Measurements from ENCODE around the gene STOX2. TPM values are rescaled to one million over a fixed set of nuclear protein-coding genes. Genes with fewer than 3 reads are reported as not detected.

STOX2 gene
- total and polyA plus RNA-seq, 12 donors = 1.1 to 12.9 (median 5.2) TPM

- 89 to 92% (median 91%) methylated on average over 26 of the region's 26 CpGs for WGBS, 4 donors
- intact Hi-C loops (cut with DNase I) = no loop called here
- TF ChIP-seq CTCF (IDR thresholded peaks at IDR 0.05) (no peak), POLR2A (IDR thresholded peaks at IDR 0.05) (no peak)
Observed at GRCh38 chr4:184000457-184001396, 95.6 kb downstream of the STOX2 start.

GRCh38 chr4:184003433-184003832 is 98.3 kb downstream of the STOX2 start:
- intact Hi-C loops (cut with DNase I) = no loop called here
- Histone ChIP-seq H3K27me3 (no peaks in the 10 kb centered on the region), H3K4me1 (replicated peaks in 1 of 2) (no peaks in the 10 kb centered on the region), H3K27ac (no peak overlapping the region), H3K4me3 (no peak overlapping the region), H3K36me3 (replicated peaks in 1 of 2) (no peaks in the 10 kb centered on the region), H3K9me3 (replicated peaks in 1 of 3) (no peaks in the 10 kb centered on the region)
- peak in 1 of 7 donors; percentile 9 for DNase-seq
- WGBS, 4 donors = 77 to 88% (median 81%) methylated on average over 4 of the region's 4 CpGs
- TF ChIP-seq CTCF (IDR thresholded peaks at IDR 0.05) (no peak), POLR2A (IDR thresholded peaks at IDR 0.05) (no peak)

More at GRCh38 chr4:184000457-184001396, 95.6 kb downstream of the STOX2 start:
- no peaks in the 10 kb centered on the region for H3K36me3 ChIP-seq (replicated peaks in 1 of 2)
- H3K4me3 ChIP-seq = no peak overlapping the region
- no peaks in the 10 kb centered on the region for H3K4me1 ChIP-seq (replicated peaks in 1 of 2)
- no peaks in the 10 kb centered on the region for H3K27me3 ChIP-seq
- no peaks in the 10 kb centered on the region for H3K9me3 ChIP-seq (replicated peaks in 1 of 3)
- H3K27ac ChIP-seq = no peak overlapping the region
- DNase-seq = no peak

GRCh38 chr4:184007891-184008290 is 102.8 kb downstream of the STOX2 start:
- intact Hi-C loops (cut with DNase I) = no loop called here
- no peaks in the 10 kb centered on the region for H3K9me3 ChIP-seq (replicated peaks in 1 of 3)
- H3K27me3 ChIP-seq = no peaks in the 10 kb centered on the region
- H3K27ac ChIP-seq = no peak overlapping the region
- WGBS, 4 donors = 52 to 61% (median 56%) methylated on average over 3 of the region's 3 CpGs
- no peak for DNase-seq
- H3K4me1 ChIP-seq (replicated peaks in 1 of 2) = no peaks in the 10 kb centered on the region
- TF ChIP-seq CTCF (IDR thresholded peaks at IDR 0.05) = no peak
- TF ChIP-seq POLR2A (IDR thresholded peaks at IDR 0.05) = no peak
- H3K4me3 ChIP-seq = no peak overlapping the region
- H3K36me3 ChIP-seq (replicated peaks in 1 of 2) = peaks cover 0 to 6% of the 10 kb centered on the region in 2 donors

GRCh38 chr4:184010696-184011095 is 105.6 kb downstream of the STOX2 start:
- H3K4me3 ChIP-seq = no peak overlapping the region
- H3K36me3 ChIP-seq (replicated peaks in 1 of 2) = peaks cover 0 to 6% of the 10 kb centered on the region in 2 donors
- H3K27ac ChIP-seq = no peak overlapping the region
- TF ChIP-seq CTCF (IDR thresholded peaks at IDR 0.05) (no peak), POLR2A (IDR thresholded peaks at IDR 0.05) (no peak)
- H3K4me1 ChIP-seq (replicated peaks in 1 of 2) = no peaks in the 10 kb centered on the region
- no peak for DNase-seq
- intact Hi-C loops (cut with DNase I) = no loop called here
- H3K9me3 ChIP-seq (replicated peaks in 1 of 3) = no peaks in the 10 kb centered on the region
- WGBS, 4 donors = 96 to 98% (median 97%) methylated on average over 13 to 14 of the region's 14 CpGs
- no peaks in the 10 kb centered on the region for H3K27me3 ChIP-seq
